Stomach (tissue), 9 donors: ENCODE results near the gene AKR1C1. TPM values are rescaled to one million over a fixed set of nuclear protein-coding genes. Genes with fewer than 3 reads are reported as not detected.
"Not testable (repeated sequence)": the region's sequence is repeated elsewhere in the genome, so short reads cannot be mapped to it uniquely, and the experiment has no call there.

Experiments
- DNase-seq, 2 donors: peaks; one replicate each; pipeline versions ENCODE4 v3.0.0 to v3.0.0-alpha.2; 2013 to 2019
- H3K27ac ChIP-seq, 5 donors: fragments of 200-600 bp in 4 of 5; sonication (generic) in 4 of 5; one replicate each; pipeline ENCODE4 v1.5.1; 2013 to 2019; ENCODE audit warnings: mild to moderate bottlenecking in 1 of 5, moderate library complexity in 1 of 5
- H3K27me3 ChIP-seq, 3 donors: fragments of 200-600 bp; sonication (generic); one replicate each; pipeline ENCODE4 v1.5.1; 2017 to 2019; ENCODE audit warnings: mixed run types in 1 of 3
- H3K36me3 ChIP-seq, 4 donors: fragments of 200-600 bp; sonication (generic); 1 replicate in 3 of 4; 2 replicates in 1 of 4; pipeline ENCODE4 v1.5.1; 2016 to 2019
- H3K4me1 ChIP-seq, 4 donors: fragments of 200-600 bp; sonication (generic); one replicate each; pipeline ENCODE4 v1.5.1; 2016 to 2019
- H3K4me3 ChIP-seq, 4 donors: fragments of 200-600 bp; sonication (generic) in 3 of 4; one replicate each; pipeline ENCODE4 v1.5.1; 2016 to 2019; ENCODE audit warnings: mild to moderate bottlenecking in 1 of 4
- H3K9me3 ChIP-seq, 4 donors: fragments of 200-600 bp; sonication (generic); one replicate each; pipeline ENCODE4 v1.5.1; 2016 to 2019
- EP300 ChIP-seq: sonication (generic); formaldehyde crosslinking; IDR thresholded peaks from one replicate; pipeline ENCODE4 v1.6.1; 2017; ENCODE audit warnings: antibody characterized with exemption
- POLR2A ChIP-seq, 4 donors: fragments of 450-650 bp; IDR thresholded peaks; one replicate each; pipeline ENCODE4 v1.6.1; 2016; ENCODE audit warnings: antibody characterized with exemption in 4 of 4, control low read depth in 2 of 4, mild to moderate bottlenecking in 1 of 4, moderate library complexity in 1 of 4
- POLR2AphosphoS5 ChIP-seq, 3 donors: sonication (generic); formaldehyde crosslinking; IDR thresholded peaks; one replicate each; pipeline ENCODE4 v1.6.1; 2016; ENCODE audit warnings: antibody characterized with exemption in 3 of 3
- WGBS, 5 donors: extraction: QIAGEN DNeasy Blood & Tissue Kit in 3 of 5; methylation state at CpG; one replicate each; pipeline versions ENCODE4 v1.1.5 to v1.1.7; 2013 to 2018; 5-methylcytosine and 5-hydroxymethylcytosine counted together
- intact Hi-C: fragments of 100-400 bp; cut with DNase I; formaldehyde crosslinking; loops from one replicate; pipeline ENCODE4 v1.15.1; 2023; ENCODE audit warnings: low total_unique reads
- polyA plus RNA-seq, 3 donors: library from polyadenylated mRNA; stranded (reverse); fragments of 200-250 nt; gene quantifications; one replicate each; pipeline ENCODE4 v1.2.3, GENCODE V29; 2013
- total RNA-seq, 5 donors: library from RNA; depleted of rRNA; stranded (reverse); fragments of >200 nt; gene quantifications; one replicate each; pipeline versions ENCODE4 v1.1.0 to v1.2.3, GENCODE V29; 2014 to 2016
- TF ChIP-seq, protein P1 (sequence below), 7 experiments: fragments of 450-650 bp in 4 of 7; fragments of 200-600 bp in 3 of 7; sonication (generic) in 3 of 7; IDR thresholded peaks; one replicate each; pipeline ENCODE4 v1.5.1; 2016 to 2019; ENCODE audit warnings: antibody characterized with exemption in 7 of 7, control low read depth in 2 of 7, mild to moderate bottlenecking in 1 of 7
- donor health status: healthy with polysubstance abuse.
- donor health status: Bipolar disorder and iron deficiency.
- donor health status: healthy.

AKR1C1 gene
- total and polyA plus RNA-seq, 8 donors: 17.4 to 378 (median 91.1) TPM

DNA sequence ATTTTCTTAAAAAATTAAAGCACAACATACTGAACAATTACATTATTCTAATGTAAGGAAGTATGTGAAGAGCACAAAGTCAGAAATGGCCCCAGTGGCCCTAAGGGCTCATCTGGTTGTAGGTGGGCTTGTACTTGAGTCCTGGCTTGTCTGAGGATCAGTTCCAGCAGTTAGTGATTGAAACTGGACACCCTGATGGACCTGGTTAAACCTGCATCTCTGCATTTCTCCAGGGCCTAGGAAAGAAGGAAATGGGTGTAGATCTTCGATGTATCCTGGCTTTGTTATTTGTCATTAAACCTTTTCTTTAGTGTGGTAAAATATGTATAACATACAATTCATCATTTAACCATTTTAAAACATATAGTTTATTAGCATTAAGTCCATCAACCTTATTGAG lies 50.2 kb downstream of the AKR1C1 start:
- intact Hi-C loops: no loop called here
- no peaks in the 10 kb centered on the region for H3K27me3 ChIP-seq
- DNase-seq: no peak
- H3K9me3 ChIP-seq: no peaks in the 10 kb centered on the region
- H3K4me1 ChIP-seq: peaks cover 0 to 6% (median 0%) of the 10 kb centered on the region in 4 donors
- 50 to 81% (median 73%) methylated on average over 1 of the region's 1 CpG for WGBS, 5 donors
- H3K4me3 ChIP-seq: no peak overlapping the region
- H3K27ac ChIP-seq: no peak overlapping the region
- no peaks in the 10 kb centered on the region for H3K36me3 ChIP-seq
- TF ChIP-seq EP300: no peak
- TF ChIP-seq, protein P1, sequence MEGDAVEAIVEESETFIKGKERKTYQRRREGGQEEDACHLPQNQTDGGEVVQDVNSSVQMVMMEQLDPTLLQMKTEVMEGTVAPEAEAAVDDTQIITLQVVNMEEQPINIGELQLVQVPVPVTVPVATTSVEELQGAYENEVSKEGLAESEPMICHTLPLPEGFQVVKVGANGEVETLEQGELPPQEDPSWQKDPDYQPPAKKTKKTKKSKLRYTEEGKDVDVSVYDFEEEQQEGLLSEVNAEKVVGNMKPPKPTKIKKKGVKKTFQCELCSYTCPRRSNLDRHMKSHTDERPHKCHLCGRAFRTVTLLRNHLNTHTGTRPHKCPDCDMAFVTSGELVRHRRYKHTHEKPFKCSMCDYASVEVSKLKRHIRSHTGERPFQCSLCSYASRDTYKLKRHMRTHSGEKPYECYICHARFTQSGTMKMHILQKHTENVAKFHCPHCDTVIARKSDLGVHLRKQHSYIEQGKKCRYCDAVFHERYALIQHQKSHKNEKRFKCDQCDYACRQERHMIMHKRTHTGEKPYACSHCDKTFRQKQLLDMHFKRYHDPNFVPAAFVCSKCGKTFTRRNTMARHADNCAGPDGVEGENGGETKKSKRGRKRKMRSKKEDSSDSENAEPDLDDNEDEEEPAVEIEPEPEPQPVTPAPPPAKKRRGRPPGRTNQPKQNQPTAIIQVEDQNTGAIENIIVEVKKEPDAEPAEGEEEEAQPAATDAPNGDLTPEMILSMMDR (IDR thresholded peaks at IDR 0.05): no peak
- TF ChIP-seq POLR2A (IDR thresholded peaks at IDR 0.05): no peak
- no peak for TF ChIP-seq POLR2AphosphoS5 (IDR thresholded peaks at IDR 0.05)

DNA sequence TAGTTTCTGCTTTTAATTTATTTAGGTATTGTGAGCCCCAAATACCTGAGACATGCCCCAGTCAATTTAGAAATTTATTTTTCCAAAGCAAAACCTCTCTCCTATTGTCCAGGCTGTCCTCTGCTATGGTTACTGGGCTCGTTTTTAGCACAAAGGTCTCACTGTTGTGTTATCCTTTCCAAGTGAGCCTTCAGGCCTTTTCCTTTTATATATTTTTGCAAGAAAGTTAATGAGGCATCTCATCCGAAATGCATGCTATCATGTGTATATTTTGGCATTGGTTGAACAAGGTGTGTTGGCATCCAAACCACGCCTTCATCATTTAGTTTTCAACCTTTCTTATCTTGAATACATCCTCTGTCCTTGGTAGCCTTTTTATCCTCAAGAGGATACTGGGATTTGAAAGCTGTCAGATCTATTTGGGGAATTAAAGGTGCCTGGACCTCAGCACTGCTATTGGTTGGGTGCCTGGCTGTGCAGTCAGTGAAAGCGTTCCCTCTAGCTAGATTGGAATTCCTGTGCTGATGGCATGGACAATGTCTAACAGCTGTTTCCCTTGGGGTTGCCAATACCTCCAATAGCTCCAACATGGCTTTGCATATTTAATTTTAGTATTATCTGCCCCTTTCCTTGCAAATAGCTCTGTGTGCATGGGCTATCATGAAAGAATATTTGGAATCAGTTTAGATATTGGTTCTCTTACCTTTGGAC lies 51.1 kb downstream of the AKR1C1 start:
- H3K4me1 ChIP-seq: peaks cover 1 to 16% (median 5%) of the 10 kb centered on the region in 4 donors
- DNase-seq, H3K9me3 ChIP-seq, H3K4me3 ChIP-seq, H3K27me3 ChIP-seq, H3K36me3 ChIP-seq, intact Hi-C loops, H3K27ac ChIP-seq: not testable (repeated sequence)
- 44 to 74% (median 60%) methylated on average over 4 of the region's 4 CpGs for WGBS, 5 donors

DNA sequence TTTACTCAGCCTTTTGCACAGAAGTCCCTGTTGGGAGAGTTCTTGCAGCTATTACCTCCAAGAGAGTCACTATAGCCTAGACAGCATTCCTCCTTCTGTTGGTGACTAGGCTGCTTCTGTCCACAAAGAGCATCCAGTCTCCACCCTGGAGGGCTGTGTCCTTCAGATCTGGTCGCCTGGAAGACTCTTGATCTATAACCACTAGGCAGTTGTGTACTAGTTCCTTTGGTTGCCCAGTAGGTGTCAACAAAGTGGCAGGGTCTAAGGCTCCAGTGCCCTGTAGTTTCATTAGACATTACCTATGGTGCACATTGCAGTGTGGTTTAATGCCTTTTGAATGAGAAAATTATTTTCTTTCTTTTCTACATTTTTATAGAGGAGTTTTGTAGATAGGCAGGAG lies 51.7 kb downstream of the AKR1C1 start:
- no peak for TF ChIP-seq EP300
- TF ChIP-seq, protein P1 (IDR thresholded peaks at IDR 0.05): peak in 3 of 7 experiments; percentile 9 to 38 (median 16)
- TF ChIP-seq POLR2AphosphoS5 (IDR thresholded peaks at IDR 0.05): peak in 1 of 3 donors; percentile 8
- H3K27me3 ChIP-seq: no peaks in the 10 kb centered on the region
- DNase-seq: peak in 1 of 2 donors; percentile 18
- WGBS, 5 donors: 11 to 38% (median 30%) methylated on average over 1 of the region's 1 CpG
- H3K9me3 ChIP-seq: no peaks in the 10 kb centered on the region
- H3K36me3 ChIP-seq: no peaks in the 10 kb centered on the region
- no peak overlapping the region for H3K4me3 ChIP-seq
- H3K27ac ChIP-seq: no peak overlapping the region
- intact Hi-C loops: no loop called here
- H3K4me1 ChIP-seq: peaks cover 2 to 22% (median 8%) of the 10 kb centered on the region in 4 donors

- no peaks in the 10 kb centered on the region for H3K36me3 ChIP-seq
- 33 to 71% (median 58%) methylated on average over 3 of the region's 3 CpGs for WGBS, 5 donors
- intact Hi-C loops: no loop called here
Measured at GRCh38 chr10:5018134-5018533, 54.9 kb downstream of the AKR1C1 start.

More at GRCh38 chr10:5018134-5018533, 54.9 kb downstream of the AKR1C1 start:
- H3K27ac ChIP-seq: peak overlapping the region in 1 of 5 donors; percentile 66
- no peak for DNase-seq
- no peaks in the 10 kb centered on the region for H3K9me3 ChIP-seq
- no peak overlapping the region for H3K4me3 ChIP-seq
- no peaks in the 10 kb centered on the region for H3K27me3 ChIP-seq
- TF ChIP-seq, protein P1 (IDR thresholded peaks at IDR 0.05): no peak
- no peak for TF ChIP-seq EP300
- no peak for TF ChIP-seq POLR2A (IDR thresholded peaks at IDR 0.05)
- no peak for TF ChIP-seq POLR2AphosphoS5 (IDR thresholded peaks at IDR 0.05)
- peaks cover 2 to 27% (median 9%) of the 10 kb centered on the region in 4 donors for H3K4me1 ChIP-seq
